Neural cell (in vitro differentiated cells): ENCODE results near the gene CLDN6. TPM values are rescaled to one million over a fixed set of nuclear protein-coding genes. Genes with fewer than 3 reads are reported as not detected.

Experiments
- H2AFZ ChIP-seq: fragments of 200-600, 300-800 bp; sonication (generic), shearing (Covaris generic); 2 replicates; pipeline ENCODE4 v1.6.0; 2014; ENCODE audit warnings: low read depth, mild to moderate bottlenecking, antibody characterized with exemption, low read length, moderate library complexity
- H3F3A ChIP-seq: fragments of 200-600 bp; shearing (Covaris generic); 2 replicates; pipeline ENCODE4 v1.6.1; 2016; ENCODE audit warnings: mild to moderate bottlenecking, moderate library complexity, mixed read lengths, antibody characterized with exemption, low read length; ENCODE audit not compliant: insufficient read depth, poor library complexity, severe bottlenecking
- H3K27ac ChIP-seq: fragments of 200-600, 300-800 bp; sonication (generic), shearing (Covaris generic); 2 replicates; pipeline ENCODE4 v1.5.1; 2014; ENCODE audit warnings: mild to moderate bottlenecking, low read length, moderate library complexity
- H3K27me3 ChIP-seq: fragments of 300-800, 200-600 bp; sonication (generic), shearing (Covaris generic); 2 replicates; pipeline ENCODE4 v1.6.0; 2014; ENCODE audit warnings: mild to moderate bottlenecking, low read depth, low read length, moderate library complexity; ENCODE audit not compliant: insufficient read depth
- H3K36me3 ChIP-seq: fragments of 300-800, 200-600 bp; sonication (generic), shearing (Covaris generic); 2 replicates; pipeline ENCODE4 v1.5.1; 2014; ENCODE audit warnings: mild to moderate bottlenecking, antibody characterized with exemption, low read length, moderate library complexity; ENCODE audit not compliant: insufficient read depth
- H3K4me2 ChIP-seq: fragments of 300-800, 200-600 bp; sonication (generic), shearing (Covaris generic); 2 replicates; pipeline ENCODE4 v1.6.0; 2014; ENCODE audit warnings: mild to moderate bottlenecking, low read length
- H3K4me3 ChIP-seq: fragments of 300-800, 200-600 bp; sonication (generic), shearing (Covaris generic); 2 replicates; pipeline ENCODE4 v1.5.1; 2014; ENCODE audit warnings: mild to moderate bottlenecking, low read length, moderate library complexity
- H3K79me2 ChIP-seq: fragments of 200-600 bp; shearing (Covaris generic); replicated peaks from 2 replicates; pipeline ENCODE4 v1.6.0; 2014; ENCODE audit warnings: mild to moderate bottlenecking, low read length, moderate library complexity; ENCODE audit not compliant: insufficient read depth
- H3K9ac ChIP-seq: fragments of 300-800, 200-600 bp; sonication (generic), shearing (Covaris generic); 2 replicates; pipeline ENCODE4 v1.6.1; 2016; ENCODE audit warnings: mild to moderate bottlenecking, low read length, mixed read lengths
- H3K9me2 ChIP-seq: fragments of 200-600 bp; shearing (Covaris generic); 2 replicates; pipeline ENCODE4 v1.6.1; 2016; ENCODE audit warnings: mild to moderate bottlenecking, low read length, mixed read lengths; ENCODE audit not compliant: insufficient read depth
- H3K9me3 ChIP-seq: fragments of 200-600, 300-800 bp; sonication (generic), shearing (Covaris generic); 2 replicates; pipeline ENCODE4 v1.6.1; 2016; ENCODE audit warnings: mild to moderate bottlenecking, mixed run types, low read length, moderate library complexity, mixed read lengths
- H4K20me1 ChIP-seq: fragments of 200-600 bp; shearing (Covaris generic); 2 replicates; pipeline ENCODE4 v1.6.1; 2016; ENCODE audit warnings: mild to moderate bottlenecking, mixed run types; ENCODE audit not compliant: insufficient read depth
- EP300 ChIP-seq: fragments of 450-650 bp; conservative IDR thresholded peaks from 2 replicates; pipeline ENCODE4 v1.6.1; 2014; ENCODE audit warnings: antibody characterized with exemption, mild to moderate bottlenecking, moderate library complexity; ENCODE audit not compliant: poor library complexity, severe bottlenecking
- EZH2 ChIP-seq: fragments of 200-600, 300-800 bp; shearing (Covaris generic), sonication (generic); IDR thresholded peaks from 2 replicates; pipeline ENCODE4 v1.6.1; 2014; ENCODE audit warnings: antibody characterized with exemption, low read length, borderline replicate concordance, mild to moderate bottlenecking; ENCODE audit not compliant: insufficient read depth, poor library complexity, severe bottlenecking
- MXI1 ChIP-seq: fragments of 450-650 bp; conservative IDR thresholded peaks from 2 replicates; pipeline ENCODE4 v1.6.1; 2014; ENCODE audit warnings: antibody characterized with exemption, mild to moderate bottlenecking; ENCODE audit not compliant: poor library complexity, severe bottlenecking
- POLR2AphosphoS5 ChIP-seq: IDR thresholded peaks from 2 replicates; pipeline ENCODE4 v1.6.1; 2012
- RAD21 ChIP-seq: fragments of 450-650 bp; conservative IDR thresholded peaks from 2 replicates; pipeline ENCODE4 v1.6.1; 2014; ENCODE audit warnings: antibody characterized with exemption, mild to moderate bottlenecking, moderate library complexity
- SMC3 ChIP-seq: fragments of 450-650 bp; conservative IDR thresholded peaks from 2 replicates; pipeline ENCODE4 v1.6.1; 2014; ENCODE audit warnings: antibody characterized with exemption, mild to moderate bottlenecking, moderate library complexity; ENCODE audit not compliant: poor library complexity
- TAF1 ChIP-seq: IDR thresholded peaks from 2 replicates; pipeline ENCODE4 v1.6.1; 2012; ENCODE audit warnings: low read depth
- polyA plus RNA-seq: library from polyadenylated mRNA; depleted of rRNA; stranded (reverse); fragments of >200 nt; gene quantifications from 2 replicates; pipeline ENCODE4 v1.2.3, GENCODE V29; 2014
- TF ChIP-seq, protein P1 (sequence below): fragments of 450-650 bp; IDR thresholded peaks from 2 replicates; pipeline ENCODE4 v1.5.1; 2014; ENCODE audit warnings: antibody characterized with exemption, mild to moderate bottlenecking, moderate library complexity; ENCODE audit not compliant: poor library complexity, severe bottlenecking
- TF ChIP-seq, protein P2 (sequence below): IDR thresholded peaks from 2 replicates; pipeline ENCODE4 v1.6.1; 2012; ENCODE audit warnings: borderline replicate concordance

CLDN6 gene
- polyA plus RNA-seq, 1 donor from 2014 or later, result not detected

DNA sequence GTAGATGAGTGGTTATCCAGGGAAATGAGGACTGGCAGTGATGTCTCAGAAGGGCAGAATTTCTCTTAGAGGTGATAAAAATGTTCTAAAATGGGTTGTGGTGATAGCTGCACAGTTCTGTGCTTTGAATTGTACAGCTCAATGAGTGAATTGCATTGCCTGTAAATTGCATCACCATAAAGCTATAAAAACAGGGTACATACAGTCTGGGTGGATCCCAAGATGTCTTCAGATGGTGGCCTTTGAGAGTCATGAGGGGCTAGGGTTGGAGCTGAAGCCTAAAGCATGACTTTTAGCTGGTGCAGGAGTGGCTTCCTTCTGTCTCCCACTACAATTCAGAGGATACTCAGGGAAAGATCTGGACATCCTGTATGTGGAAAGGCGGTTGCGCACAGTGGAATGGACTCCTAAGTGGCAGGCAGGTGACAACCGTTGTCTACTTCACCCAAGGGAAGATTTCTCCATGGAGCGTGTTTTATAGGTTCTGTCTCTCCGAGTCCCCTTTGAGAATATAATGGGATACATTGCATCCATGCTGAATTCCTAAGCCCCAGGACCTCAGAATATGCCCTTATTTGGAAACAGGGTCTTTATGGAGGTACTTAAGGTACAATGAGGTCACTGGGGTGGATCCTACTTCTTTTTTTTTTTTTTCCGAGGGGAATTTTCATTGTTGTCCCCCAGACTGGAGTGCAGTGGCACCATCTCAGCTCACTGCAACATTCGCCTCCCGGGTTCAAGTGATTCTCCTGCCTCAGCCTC, 45.8 kb upstream of the CLDN6 start:
- no peak overlapping the region for H3K4me3 ChIP-seq
- no peak overlapping the region for H2AFZ ChIP-seq
- no peaks in the 10 kb centered on the region for H3K9me3 ChIP-seq
- no peaks in the 10 kb centered on the region for H3K27me3 ChIP-seq
- H4K20me1 ChIP-seq, result no peaks in the 10 kb centered on the region
- no peaks in the 10 kb centered on the region for H3K9me2 ChIP-seq
- TF ChIP-seq, protein P1, sequence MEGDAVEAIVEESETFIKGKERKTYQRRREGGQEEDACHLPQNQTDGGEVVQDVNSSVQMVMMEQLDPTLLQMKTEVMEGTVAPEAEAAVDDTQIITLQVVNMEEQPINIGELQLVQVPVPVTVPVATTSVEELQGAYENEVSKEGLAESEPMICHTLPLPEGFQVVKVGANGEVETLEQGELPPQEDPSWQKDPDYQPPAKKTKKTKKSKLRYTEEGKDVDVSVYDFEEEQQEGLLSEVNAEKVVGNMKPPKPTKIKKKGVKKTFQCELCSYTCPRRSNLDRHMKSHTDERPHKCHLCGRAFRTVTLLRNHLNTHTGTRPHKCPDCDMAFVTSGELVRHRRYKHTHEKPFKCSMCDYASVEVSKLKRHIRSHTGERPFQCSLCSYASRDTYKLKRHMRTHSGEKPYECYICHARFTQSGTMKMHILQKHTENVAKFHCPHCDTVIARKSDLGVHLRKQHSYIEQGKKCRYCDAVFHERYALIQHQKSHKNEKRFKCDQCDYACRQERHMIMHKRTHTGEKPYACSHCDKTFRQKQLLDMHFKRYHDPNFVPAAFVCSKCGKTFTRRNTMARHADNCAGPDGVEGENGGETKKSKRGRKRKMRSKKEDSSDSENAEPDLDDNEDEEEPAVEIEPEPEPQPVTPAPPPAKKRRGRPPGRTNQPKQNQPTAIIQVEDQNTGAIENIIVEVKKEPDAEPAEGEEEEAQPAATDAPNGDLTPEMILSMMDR, result no peak
- TF ChIP-seq EZH2 (no peak), TAF1 (no peak), POLR2AphosphoS5 (no peak), SMC3 (no peak), EP300 (no peak), MXI1 (no peak)
- TF ChIP-seq, protein P2, sequence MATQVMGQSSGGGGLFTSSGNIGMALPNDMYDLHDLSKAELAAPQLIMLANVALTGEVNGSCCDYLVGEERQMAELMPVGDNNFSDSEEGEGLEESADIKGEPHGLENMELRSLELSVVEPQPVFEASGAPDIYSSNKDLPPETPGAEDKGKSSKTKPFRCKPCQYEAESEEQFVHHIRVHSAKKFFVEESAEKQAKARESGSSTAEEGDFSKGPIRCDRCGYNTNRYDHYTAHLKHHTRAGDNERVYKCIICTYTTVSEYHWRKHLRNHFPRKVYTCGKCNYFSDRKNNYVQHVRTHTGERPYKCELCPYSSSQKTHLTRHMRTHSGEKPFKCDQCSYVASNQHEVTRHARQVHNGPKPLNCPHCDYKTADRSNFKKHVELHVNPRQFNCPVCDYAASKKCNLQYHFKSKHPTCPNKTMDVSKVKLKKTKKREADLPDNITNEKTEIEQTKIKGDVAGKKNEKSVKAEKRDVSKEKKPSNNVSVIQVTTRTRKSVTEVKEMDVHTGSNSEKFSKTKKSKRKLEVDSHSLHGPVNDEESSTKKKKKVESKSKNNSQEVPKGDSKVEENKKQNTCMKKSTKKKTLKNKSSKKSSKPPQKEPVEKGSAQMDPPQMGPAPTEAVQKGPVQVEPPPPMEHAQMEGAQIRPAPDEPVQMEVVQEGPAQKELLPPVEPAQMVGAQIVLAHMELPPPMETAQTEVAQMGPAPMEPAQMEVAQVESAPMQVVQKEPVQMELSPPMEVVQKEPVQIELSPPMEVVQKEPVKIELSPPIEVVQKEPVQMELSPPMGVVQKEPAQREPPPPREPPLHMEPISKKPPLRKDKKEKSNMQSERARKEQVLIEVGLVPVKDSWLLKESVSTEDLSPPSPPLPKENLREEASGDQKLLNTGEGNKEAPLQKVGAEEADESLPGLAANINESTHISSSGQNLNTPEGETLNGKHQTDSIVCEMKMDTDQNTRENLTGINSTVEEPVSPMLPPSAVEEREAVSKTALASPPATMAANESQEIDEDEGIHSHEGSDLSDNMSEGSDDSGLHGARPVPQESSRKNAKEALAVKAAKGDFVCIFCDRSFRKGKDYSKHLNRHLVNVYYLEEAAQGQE, result no peak
- no peak overlapping the region for H3K27ac ChIP-seq
- H3K79me2 ChIP-seq, result no peaks in the 10 kb centered on the region
- no peaks in the 10 kb centered on the region for H3K36me3 ChIP-seq
- H3F3A ChIP-seq, result no peaks in the 10 kb centered on the region
- no peak overlapping the region for H3K9ac ChIP-seq
- H3K4me2 ChIP-seq, result no peak overlapping the region

- Histone ChIP-seq H3F3A (no peaks in the 10 kb centered on the region), H3K4me3 (no peak overlapping the region), H3K36me3 (no peaks in the 10 kb centered on the region), H3K27me3 (no peaks in the 10 kb centered on the region), H3K4me2 (no peak overlapping the region), H3K79me2 (no peaks in the 10 kb centered on the region), H3K9ac (no peak overlapping the region), H4K20me1 (no peaks in the 10 kb centered on the region), H3K9me2 (no peaks in the 10 kb centered on the region), H3K27ac (no peak overlapping the region), H2AFZ (no peak overlapping the region), H3K9me3 (no peaks in the 10 kb centered on the region)
- TF ChIP-seq SMC3 (no peak), TAF1 (no peak), POLR2AphosphoS5 (no peak), MXI1 (no peak), EZH2 (no peak), EP300 (no peak), RAD21 (no peak)
- TF ChIP-seq, protein P2, result no peak
- TF ChIP-seq, protein P1, result no peak
Measured at GRCh38 chr16:3062553-3062952, 44.6 kb upstream of the CLDN6 start.
